HG03342 (cell line): Measurements from ENCODE around the gene KHK.

Experiments
- ATAC-seq: cut with Tn5 transposase; IDR thresholded peaks from one replicate; pipeline ENCODE4 v1.9.1; 2021; ENCODE audit warnings: mild to moderate bottlenecking, moderate library complexity; ENCODE audit not compliant: unreplicated experiment

Gene KHK

GRCh38 chr2:27149570-27150405 lies 63.2 kb downstream of the KHK start:
- no peak for ATAC-seq
